GM19240 (cell line): ENCODE data around the gene DNAH17.

ENCODE experiments used
- DNase-seq: peaks from one replicate; pipeline ENCODE4 v3.0.0; 2011; ENCODE audit warnings: low spot score; ENCODE audit not compliant: insufficient read length

DNAH17 gene

GRCh38 chr17:78418326-78419026 is 158.7 kb downstream of the DNAH17 start:
- DNase-seq, result no peak

- no peak for DNase-seq
These were observed 159.7 kb downstream of the DNAH17 start for GRCh38 chr17:78417531-78417909.

- no peak for DNase-seq
These were observed 160.2 kb downstream of the DNAH17 start for GRCh38 chr17:78416791-78417530.

- DNase-seq, result no peak
These were observed 161.1 kb downstream of the DNAH17 start for GRCh38 chr17:78415821-78416711.

GRCh38 chr17:78414178-78415162 is 162.7 kb downstream of the DNAH17 start:
- no peak for DNase-seq

GRCh38 chr17:78412403-78412802 is 164.8 kb downstream of the DNAH17 start:
- DNase-seq, result no peak

GRCh38 chr17:78411241-78411857 is 165.8 kb downstream of the DNAH17 start:
- no peak for DNase-seq

- no peak for DNase-seq
These were observed 167.8 kb downstream of the DNAH17 start for GRCh38 chr17:78409191-78409928.

- DNase-seq, result no peak
These were observed 168.6 kb downstream of the DNAH17 start for GRCh38 chr17:78408476-78409050.

GRCh38 chr17:78407387-78408000 is 169.7 kb downstream of the DNAH17 start:
- no peak for DNase-seq

GRCh38 chr17:78406920-78407319 is 170.3 kb downstream of the DNAH17 start:
- DNase-seq, result no peak

- DNase-seq, result no peak
These were observed 170.8 kb downstream of the DNAH17 start for GRCh38 chr17:78406396-78406795.

- no peak for DNase-seq
These were observed 173.4 kb downstream of the DNAH17 start for GRCh38 chr17:78403822-78404221.

GRCh38 chr17:78401891-78402290 is 175.3 kb downstream of the DNAH17 start:
- no peak for DNase-seq

- no peak for DNase-seq
These were observed 175.9 kb downstream of the DNAH17 start for GRCh38 chr17:78401246-78401645.

GRCh38 chr17:78400581-78401240 is 176.5 kb downstream of the DNAH17 start:
- no peak for DNase-seq

GRCh38 chr17:78399693-78400144 is 177.5 kb downstream of the DNAH17 start:
- no peak for DNase-seq

- DNase-seq, result no peak
These were observed 178.0 kb downstream of the DNAH17 start for GRCh38 chr17:78399028-78399692.
